Activated T-cell treated with anti-CD3 and anti-CD28 coated beads, Interleukin-2, amount 50 U/mL, for 72 hours (primary cell): ENCODE results near the gene PLAGL2. TPM values are rescaled to one million over a fixed set of nuclear protein-coding genes. Genes with fewer than 3 reads are reported as not detected.

Source experiments
- ATAC-seq, 2 donors: fragments of 150-1000 bp; cut with Tn5 transposase; replicated peaks in 1 of 2; 2 replicates each; pipeline ENCODE4 v1.10.0; 2021; ENCODE audit warnings: moderate library complexity in 2 of 2, mild to moderate bottlenecking in 1 of 2
- DNase-seq, 2 donors: peaks; one replicate each; pipeline ENCODE4 v3.0.0; 2021 to 2022; ENCODE audit warnings: mixed read lengths in 1 of 2
- H3K27ac Mint-ChIP-seq: one replicate; pipeline ENCODE4 v1.8.0; 2022; ENCODE audit warnings: mild to moderate bottlenecking, moderate library complexity, mixed read lengths
- H3K27me3 Mint-ChIP-seq: one replicate; pipeline ENCODE4 v1.8.0; 2022; ENCODE audit warnings: low read depth, mixed read lengths
- H3K36me3 Mint-ChIP-seq, 2 donors: one replicate each; pipeline ENCODE4 v1.8.0; 2022; ENCODE audit warnings: mixed read lengths in 2 of 2, mild to moderate bottlenecking in 1 of 2; ENCODE audit not compliant: insufficient read depth in 2 of 2
- H3K4me1 Mint-ChIP-seq: one replicate; pipeline ENCODE4 v1.8.0; 2022; ENCODE audit warnings: low read depth, mixed read lengths
- H3K4me3 Mint-ChIP-seq, 2 donors: one replicate each; pipeline ENCODE4 v1.8.0; 2022; ENCODE audit warnings: mild to moderate bottlenecking in 2 of 2, mixed read lengths in 2 of 2, moderate library complexity in 2 of 2
- H3K9me3 Mint-ChIP-seq, 2 donors: one replicate each; pipeline ENCODE4 v1.8.0; 2022; ENCODE audit warnings: mixed read lengths in 2 of 2
- total RNA-seq, 2 donors: library from RNA; stranded (reverse); gene quantifications; one replicate each; pipeline ENCODE4 v1.2.3, GENCODE V29; 2022

Gene PLAGL2
- total RNA-seq, 2 donors from 2014 or later = 98.8 to 107 TPM

DNA sequence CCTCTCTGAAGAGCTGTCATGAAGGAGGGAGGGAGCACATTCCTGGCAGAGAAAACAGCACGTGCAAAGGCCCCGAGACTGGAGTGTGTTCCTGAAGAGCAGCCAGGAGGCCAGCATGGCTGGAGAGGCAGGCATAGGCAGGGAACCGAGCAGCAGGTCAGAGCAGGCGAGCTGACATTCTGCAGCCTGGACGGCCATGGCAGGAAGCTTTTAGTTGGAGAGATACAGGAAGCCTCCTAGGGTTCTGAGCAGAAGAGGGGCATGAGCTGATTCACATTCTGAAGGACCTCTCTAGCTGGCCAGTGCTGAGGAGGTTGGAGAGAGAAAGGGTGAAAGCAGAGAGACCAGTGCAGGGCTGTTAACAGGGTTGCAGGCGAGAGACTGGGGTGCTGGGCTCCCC lies 29.9 kb upstream of the PLAGL2 start:
- Mint-ChIP-seq H3K4me1 (peaks cover 49% of the 10 kb centered on the region), H3K27ac (peak overlapping the region; percentile 36), H3K36me3 (peaks cover 13 to 33% of the 10 kb centered on the region in 2 donors), H3K9me3 (no peaks in the 10 kb centered on the region), H3K27me3 (no peaks in the 10 kb centered on the region), H3K4me3 (no peak overlapping the region)
- no peak for ATAC-seq
- no peak for DNase-seq

- H3K4me1 Mint-ChIP-seq = peaks cover 55% of the 10 kb centered on the region
- ATAC-seq = no peak
- peaks cover 14 to 36% of the 10 kb centered on the region in 2 donors for H3K36me3 Mint-ChIP-seq
Observed at GRCh38 chr20:32236819-32237218, 29.3 kb upstream of the PLAGL2 start.

GRCh38 chr20:32236048-32236533 lies 28.5 kb upstream of the PLAGL2 start:
- no peaks in the 10 kb centered on the region for H3K27me3 Mint-ChIP-seq
- DNase-seq = no peak
- peaks cover 17 to 42% of the 10 kb centered on the region in 2 donors for H3K36me3 Mint-ChIP-seq
- H3K4me3 Mint-ChIP-seq = no peak overlapping the region
- no peak for ATAC-seq
- peaks cover 61% of the 10 kb centered on the region for H3K4me1 Mint-ChIP-seq
- peak overlapping the region; percentile 85 for H3K27ac Mint-ChIP-seq
- no peaks in the 10 kb centered on the region for H3K9me3 Mint-ChIP-seq

More at GRCh38 chr20:32236819-32237218, 29.3 kb upstream of the PLAGL2 start:
- H3K4me3 Mint-ChIP-seq = no peak overlapping the region
- H3K9me3 Mint-ChIP-seq = no peaks in the 10 kb centered on the region
- peak overlapping the region; percentile 60 for H3K27ac Mint-ChIP-seq
- no peak for DNase-seq
- no peaks in the 10 kb centered on the region for H3K27me3 Mint-ChIP-seq

DNA sequence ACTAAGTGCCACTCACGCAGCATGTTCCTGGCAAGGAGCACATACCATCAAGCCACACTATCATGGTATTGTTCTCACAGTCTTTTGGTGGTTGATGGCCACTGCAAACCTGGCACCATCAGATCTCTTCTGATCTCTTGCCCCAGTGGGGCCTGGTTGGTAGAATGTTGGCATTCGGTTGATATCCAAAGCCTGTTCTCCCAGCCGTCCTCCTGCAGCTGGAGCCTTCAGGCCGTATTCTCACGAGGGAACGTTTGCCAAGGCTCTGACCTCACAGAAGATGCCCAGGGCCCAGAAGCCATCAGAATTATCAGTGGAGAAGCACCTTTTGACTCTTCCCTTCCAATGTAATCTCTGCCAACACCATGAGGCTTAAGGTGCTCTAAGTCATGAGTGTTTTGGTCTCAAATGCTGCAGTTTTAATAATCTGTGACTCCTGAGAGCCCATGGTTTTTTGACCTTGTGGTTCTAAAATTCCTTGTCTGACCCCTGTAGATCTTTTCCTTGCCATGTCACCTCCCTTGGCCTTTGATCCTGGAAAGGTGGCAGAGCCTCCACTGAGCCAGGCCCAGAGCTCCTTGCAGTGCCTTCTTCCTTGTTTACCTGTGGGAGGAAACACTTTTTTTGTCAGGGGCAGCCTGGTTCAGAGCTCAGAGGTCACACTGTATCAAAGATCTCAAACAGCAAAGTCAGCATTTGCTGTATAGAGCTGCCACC lies 27.9 kb upstream of the PLAGL2 start:
- no peaks in the 10 kb centered on the region for H3K9me3 Mint-ChIP-seq
- H3K4me3 Mint-ChIP-seq = no peak overlapping the region
- peaks cover 18 to 47% of the 10 kb centered on the region in 2 donors for H3K36me3 Mint-ChIP-seq
- DNase-seq = no peak
- H3K27ac Mint-ChIP-seq = peak overlapping the region; percentile 85
- ATAC-seq = no peak
- peaks cover 60% of the 10 kb centered on the region for H3K4me1 Mint-ChIP-seq
- no peaks in the 10 kb centered on the region for H3K27me3 Mint-ChIP-seq

GRCh38 chr20:32234135-32234808 lies 26.7 kb upstream of the PLAGL2 start:
- Mint-ChIP-seq H3K36me3 (peaks cover 18 to 50% of the 10 kb centered on the region in 2 donors), H3K27ac (peak overlapping the region; percentile 100), H3K4me3 (no peak overlapping the region), H3K4me1 (peaks cover 48% of the 10 kb centered on the region), H3K27me3 (no peaks in the 10 kb centered on the region), H3K9me3 (no peaks in the 10 kb centered on the region)
- DNase-seq = no peak
- no peak for ATAC-seq

DNA sequence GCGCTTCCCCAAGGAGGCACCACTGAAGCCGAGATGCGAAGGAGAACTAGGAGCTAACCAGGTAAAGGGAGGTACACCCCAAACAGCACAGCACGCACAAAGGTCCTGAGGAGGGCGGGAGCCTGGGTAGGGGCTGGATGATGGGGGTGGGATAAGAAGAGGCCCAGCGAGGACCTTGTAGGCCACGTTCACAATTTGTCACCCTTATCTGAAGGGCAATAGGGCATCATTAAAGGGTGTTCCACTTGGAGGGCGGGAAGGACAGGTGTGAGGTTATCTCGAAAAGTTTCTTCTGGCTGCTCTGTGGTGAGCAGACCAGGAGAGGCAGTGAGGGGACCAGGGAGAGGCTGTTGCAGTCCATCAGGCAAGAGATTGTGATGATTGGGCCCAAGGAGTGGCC lies 25.7 kb upstream of the PLAGL2 start:
- peak overlapping the region; percentile 85 to 96 for H3K4me3 Mint-ChIP-seq

GRCh38 chr20:32232326-32232886 lies 24.9 kb upstream of the PLAGL2 start:
- Mint-ChIP-seq H3K27me3 (no peaks in the 10 kb centered on the region), H3K27ac (peak overlapping the region; percentile 100), H3K4me3 (peak overlapping the region; percentile 85 to 96), H3K36me3 (peaks cover 18 to 55% of the 10 kb centered on the region in 2 donors), H3K4me1 (peaks cover 47% of the 10 kb centered on the region), H3K9me3 (no peaks in the 10 kb centered on the region)
- ATAC-seq (peak; percentile 59 to 76), DNase-seq (peak; percentile 50 to 53)

More for the DNA sequence above, 25.7 kb upstream of the PLAGL2 start:
- no peaks in the 10 kb centered on the region for H3K27me3 Mint-ChIP-seq
- ATAC-seq (no peak), DNase-seq (no peak)
- peak overlapping the region; percentile 100 for H3K27ac Mint-ChIP-seq
- no peaks in the 10 kb centered on the region for H3K9me3 Mint-ChIP-seq
- peaks cover 47% of the 10 kb centered on the region for H3K4me1 Mint-ChIP-seq
- H3K36me3 Mint-ChIP-seq = peaks cover 18 to 55% of the 10 kb centered on the region in 2 donors

DNA sequence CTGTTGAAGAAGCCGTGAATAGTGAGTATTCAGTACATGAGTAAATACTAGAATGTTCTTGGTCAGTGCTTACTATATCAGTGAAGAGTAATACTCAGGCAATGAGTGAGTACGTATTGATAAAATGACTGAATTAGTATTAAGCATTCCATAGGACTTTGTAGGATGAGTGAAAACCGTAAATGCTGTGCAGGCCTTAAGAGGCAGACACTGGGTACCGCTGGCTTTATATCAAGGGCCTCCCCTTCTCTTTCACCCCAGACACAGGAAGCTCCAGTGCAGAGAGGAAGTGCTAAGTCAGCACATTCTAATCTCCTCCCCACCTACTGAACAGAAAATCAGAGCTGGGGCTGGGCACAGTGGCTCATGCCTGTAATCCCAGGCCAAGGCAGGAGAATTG lies 24.3 kb upstream of the PLAGL2 start:
- Mint-ChIP-seq H3K27me3 (no peaks in the 10 kb centered on the region), H3K9me3 (no peaks in the 10 kb centered on the region), H3K36me3 (peaks cover 18 to 51% of the 10 kb centered on the region in 2 donors), H3K4me3 (peak overlapping the region; percentile 85 to 96), H3K27ac (peak overlapping the region; percentile 100), H3K4me1 (peaks cover 47% of the 10 kb centered on the region)
- ATAC-seq (peak; percentile 84 to 90), DNase-seq (peak; percentile 54 to 61)

DNA sequence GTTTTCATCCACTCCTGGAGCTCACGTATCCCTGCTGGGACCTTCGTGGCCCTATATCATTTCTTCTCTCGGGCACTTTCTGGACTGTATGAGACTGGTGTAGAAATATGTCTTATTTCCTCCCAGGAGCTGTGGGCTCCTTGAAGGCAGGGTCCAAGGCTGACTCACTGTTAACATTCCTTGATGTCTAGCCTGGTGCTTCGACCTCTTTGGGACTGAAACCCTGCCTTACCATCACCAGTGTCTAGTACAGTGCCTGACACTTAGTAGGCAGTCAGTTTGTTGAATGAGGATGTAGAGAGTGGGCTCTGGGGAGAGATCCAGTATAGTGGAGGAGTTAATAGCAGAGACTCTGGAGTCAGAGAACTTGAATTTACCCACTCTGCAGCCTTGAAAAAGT lies 23.7 kb upstream of the PLAGL2 start:
- no peaks in the 10 kb centered on the region for H3K9me3 Mint-ChIP-seq
- peaks cover 18 to 51% of the 10 kb centered on the region in 2 donors for H3K36me3 Mint-ChIP-seq
- peaks cover 47% of the 10 kb centered on the region for H3K4me1 Mint-ChIP-seq
- DNase-seq (no peak), ATAC-seq (peak in 1 of 2 donors; percentile 12)
- H3K27me3 Mint-ChIP-seq = no peaks in the 10 kb centered on the region
- H3K27ac Mint-ChIP-seq = peak overlapping the region; percentile 100
- peak overlapping the region; percentile 85 to 96 for H3K4me3 Mint-ChIP-seq

- peaks cover 17 to 52% of the 10 kb centered on the region in 2 donors for H3K36me3 Mint-ChIP-seq
- no peaks in the 10 kb centered on the region for H3K9me3 Mint-ChIP-seq
- DNase-seq (no peak), ATAC-seq (no peak)
- no peaks in the 10 kb centered on the region for H3K27me3 Mint-ChIP-seq
- H3K4me1 Mint-ChIP-seq = peaks cover 46% of the 10 kb centered on the region
- no peak overlapping the region for H3K27ac Mint-ChIP-seq
- no peak overlapping the region for H3K4me3 Mint-ChIP-seq
Observed at GRCh38 chr20:32230707-32231106, 23.2 kb upstream of the PLAGL2 start.

GRCh38 chr20:32229251-32229747 lies 21.8 kb upstream of the PLAGL2 start:
- Mint-ChIP-seq H3K36me3 (peaks cover 17 to 45% of the 10 kb centered on the region in 2 donors), H3K27me3 (no peaks in the 10 kb centered on the region), H3K9me3 (no peaks in the 10 kb centered on the region), H3K27ac (peak overlapping the region; percentile 24), H3K4me3 (no peak overlapping the region), H3K4me1 (peaks cover 33% of the 10 kb centered on the region)
- no peak for DNase-seq
- ATAC-seq = no peak

GRCh38 chr20:32227744-32228688 lies 20.5 kb upstream of the PLAGL2 start:
- ATAC-seq = no peak
- peaks cover 25% of the 10 kb centered on the region for H3K4me1 Mint-ChIP-seq
- DNase-seq = no peak
- peaks cover 13 to 39% of the 10 kb centered on the region in 2 donors for H3K36me3 Mint-ChIP-seq
- peak overlapping the region; percentile 24 for H3K27ac Mint-ChIP-seq
- no peak overlapping the region for H3K4me3 Mint-ChIP-seq
- H3K27me3 Mint-ChIP-seq = no peaks in the 10 kb centered on the region
- no peaks in the 10 kb centered on the region for H3K9me3 Mint-ChIP-seq
